ENCODE measurements around the gene COL6A2. TPM values are rescaled to one million over a fixed set of nuclear protein-coding genes. Genes with fewer than 3 reads are reported as not detected.

COL6A2 gene
- total and polyA plus RNA-seq, 8 donors, result 79.3 to 3,737 (median 398) TPM

DNA sequence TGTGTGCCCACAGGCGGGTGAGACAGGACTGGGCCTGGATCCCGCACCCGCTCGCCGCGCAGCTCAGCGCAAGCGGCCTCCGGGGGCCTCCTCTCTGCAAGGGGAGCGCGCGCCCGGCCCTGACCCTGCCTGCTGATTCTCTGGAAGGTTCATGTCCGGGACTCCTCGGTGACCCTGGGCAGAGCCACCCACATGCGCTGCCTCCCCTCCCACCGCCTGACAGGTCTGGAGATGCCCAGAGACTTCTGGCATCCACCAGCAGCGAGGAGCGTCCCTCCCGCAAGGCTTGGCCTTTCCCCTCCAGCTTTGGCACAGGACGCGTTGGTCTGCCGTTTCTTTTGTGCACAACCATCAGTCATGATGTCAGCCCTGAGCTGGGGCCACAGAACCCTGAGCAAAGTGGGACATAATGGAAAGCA is 42.0 kb upstream of the COL6A2 start:
- intact Hi-C loops (cut with DNase I; ENCODE audit: low total_unique reads), result loop anchor here (10.0 kb wide), 1 partner anchor 61 kb away; no protein-coding TSS in a partner anchor
- H3K27ac ChIP-seq, result peak overlapping the region; percentile 69 to 95 (median 88)
- H3K4me1 ChIP-seq, result peaks cover 11 to 44% (median 29%) of the 10 kb centered on the region in 4 donors
- no peak overlapping the region for H3K4me3 ChIP-seq
- H3K27me3 ChIP-seq, result peaks cover 0 to 40% (median 3%) of the 10 kb centered on the region in 3 donors
- DNase-seq, result peak in 1 of 2 donors; percentile 52
- H3K9me3 ChIP-seq, result no peaks in the 10 kb centered on the region
- no peaks in the 10 kb centered on the region for H3K36me3 ChIP-seq
- TF ChIP-seq, protein P1, sequence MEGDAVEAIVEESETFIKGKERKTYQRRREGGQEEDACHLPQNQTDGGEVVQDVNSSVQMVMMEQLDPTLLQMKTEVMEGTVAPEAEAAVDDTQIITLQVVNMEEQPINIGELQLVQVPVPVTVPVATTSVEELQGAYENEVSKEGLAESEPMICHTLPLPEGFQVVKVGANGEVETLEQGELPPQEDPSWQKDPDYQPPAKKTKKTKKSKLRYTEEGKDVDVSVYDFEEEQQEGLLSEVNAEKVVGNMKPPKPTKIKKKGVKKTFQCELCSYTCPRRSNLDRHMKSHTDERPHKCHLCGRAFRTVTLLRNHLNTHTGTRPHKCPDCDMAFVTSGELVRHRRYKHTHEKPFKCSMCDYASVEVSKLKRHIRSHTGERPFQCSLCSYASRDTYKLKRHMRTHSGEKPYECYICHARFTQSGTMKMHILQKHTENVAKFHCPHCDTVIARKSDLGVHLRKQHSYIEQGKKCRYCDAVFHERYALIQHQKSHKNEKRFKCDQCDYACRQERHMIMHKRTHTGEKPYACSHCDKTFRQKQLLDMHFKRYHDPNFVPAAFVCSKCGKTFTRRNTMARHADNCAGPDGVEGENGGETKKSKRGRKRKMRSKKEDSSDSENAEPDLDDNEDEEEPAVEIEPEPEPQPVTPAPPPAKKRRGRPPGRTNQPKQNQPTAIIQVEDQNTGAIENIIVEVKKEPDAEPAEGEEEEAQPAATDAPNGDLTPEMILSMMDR (IDR thresholded peaks at IDR 0.05), result no peak
- TF ChIP-seq POLR2AphosphoS5 (IDR thresholded peaks at IDR 0.05) (peak in 1 of 3 donors; percentile 77), POLR2A (IDR thresholded peaks at IDR 0.05) (no peak), EP300 (IDR thresholded peaks at IDR 0.05) (peak; percentile 61)
- whole genome bisulfite sequencing, 5 donors, result 58 to 68% (median 66%) methylated on average over 23 of the region's 23 CpGs

GRCh38 chr21:46056450-46056903 is 41.4 kb upstream of the COL6A2 start:
- intact Hi-C loops (cut with DNase I; ENCODE audit: low total_unique reads), result loop anchor here (10.0 kb wide), 1 partner anchor 62 kb away; no protein-coding TSS in a partner anchor

GRCh38 chr21:46057111-46057709 is 40.7 kb upstream of the COL6A2 start:
- no peaks in the 10 kb centered on the region for H3K36me3 ChIP-seq
- 46 to 62% (median 54%) methylated on average over 11 to 27 of the region's 27 CpGs for WGBS, 5 donors
- no peak overlapping the region for H3K4me3 ChIP-seq
- intact Hi-C loops (cut with DNase I; ENCODE audit: low total_unique reads), result loop anchor here (10.0 kb wide), 1 partner anchor 62 kb away; no protein-coding TSS in a partner anchor
- DNase-seq, result peak in 1 of 2 donors; percentile 41
- peaks cover 11 to 42% (median 29%) of the 10 kb centered on the region in 4 donors for H3K4me1 ChIP-seq
- H3K27ac ChIP-seq, result peak overlapping the region; percentile 76 to 95 (median 88)
- peaks cover 0 to 11% (median 2%) of the 10 kb centered on the region in 4 donors for H3K9me3 ChIP-seq
- TF ChIP-seq POLR2AphosphoS5 (IDR thresholded peaks at IDR 0.05) (no peak), EP300 (IDR thresholded peaks at IDR 0.05) (no peak), POLR2A (IDR thresholded peaks at IDR 0.05) (no peak)
- TF ChIP-seq, protein P1 (IDR thresholded peaks at IDR 0.05), result no peak
- peaks cover 0 to 36% (median 7%) of the 10 kb centered on the region in 3 donors for H3K27me3 ChIP-seq

More at GRCh38 chr21:46056450-46056903, 41.4 kb upstream of the COL6A2 start:
- H3K4me3 ChIP-seq, result no peak overlapping the region
- H3K27me3 ChIP-seq, result peaks cover 0 to 36% (median 7%) of the 10 kb centered on the region in 3 donors
- H3K9me3 ChIP-seq, result peaks cover 0 to 4% (median under 1%) of the 10 kb centered on the region in 4 donors
- peak; percentile 44 to 90 for DNase-seq
- TF ChIP-seq POLR2AphosphoS5 (IDR thresholded peaks at IDR 0.05), result peak; percentile 39 to 80 (median 60)
- peak; percentile 87 for TF ChIP-seq EP300 (IDR thresholded peaks at IDR 0.05)
- TF ChIP-seq, protein P1 (IDR thresholded peaks at IDR 0.05), result no peak
- no peak for TF ChIP-seq POLR2A (IDR thresholded peaks at IDR 0.05)
- H3K4me1 ChIP-seq, result peaks cover 11 to 42% (median 29%) of the 10 kb centered on the region in 4 donors
- WGBS, 5 donors, result 29 to 42% (median 40%) methylated on average over 24 to 26 of the region's 26 CpGs
- H3K27ac ChIP-seq, result peak overlapping the region; percentile 76 to 95 (median 88)
- no peaks in the 10 kb centered on the region for H3K36me3 ChIP-seq

GRCh38 chr21:46057710-46058241 is 40.1 kb upstream of the COL6A2 start:
- no peak overlapping the region for H3K4me3 ChIP-seq
- TF ChIP-seq POLR2A (IDR thresholded peaks at IDR 0.05) (no peak), EP300 (IDR thresholded peaks at IDR 0.05) (no peak), POLR2AphosphoS5 (IDR thresholded peaks at IDR 0.05) (no peak)
- TF ChIP-seq, protein P1 (IDR thresholded peaks at IDR 0.05), result no peak
- peaks cover 0 to 13% (median 4%) of the 10 kb centered on the region in 4 donors for H3K9me3 ChIP-seq
- DNase-seq, result peak; percentile 1 to 20
- peaks cover 11 to 42% (median 29%) of the 10 kb centered on the region in 4 donors for H3K4me1 ChIP-seq
- no peaks in the 10 kb centered on the region for H3K36me3 ChIP-seq
- intact Hi-C loops (cut with DNase I; ENCODE audit: low total_unique reads), result loop anchor here (10.0 kb wide), 1 partner anchor 63 kb away; no protein-coding TSS in a partner anchor
- WGBS, 5 donors, result 79 to 85% (median 82%) methylated on average over 20 to 23 of the region's 23 CpGs
- H3K27ac ChIP-seq, result peak overlapping the region; percentile 76 to 95 (median 88)
- H3K27me3 ChIP-seq, result peaks cover 0 to 39% (median 7%) of the 10 kb centered on the region in 3 donors
